GM12878 (cell line): ENCODE data around the gene ARHGEF25. TPM values are rescaled to one million over a fixed set of nuclear protein-coding genes. Genes with fewer than 3 reads are reported as not detected.
"Not testable (repeated sequence)": the region's sequence is repeated elsewhere in the genome, so short reads cannot be mapped to it uniquely, and the experiment has no call there.

Experiments
- ATAC-seq: fragments of 200-7000 bp; cut with Tn5 transposase; 3 replicates; pipeline ENCODE4 v1.9.1; 2020; ENCODE audit warnings: mild to moderate bottlenecking, moderate library complexity
- BruUV-seq: library from RNA; stranded (reverse); fragments of 400-500 nt; replicated peaks from 2 replicates; lab custom pipeline; 2021; lab: Mats Ljungman, UMichigan
- CTCF ChIA-PET: fragments of 300-600 bp; sonication (Branson Sonifier 250); formaldehyde crosslinking; extraction: SDS; loops from one replicate; lab custom pipeline; 2021; ENCODE audit warnings: inconsistent platforms; lab: Yijun Ruan, JAX
- POLR2A ChIA-PET: fragments of 350-600 bp; formaldehyde crosslinking; extraction: SDS; loops from one replicate; lab custom pipeline; 2021; ENCODE audit warnings: inconsistent platforms; lab: Charles Lee
- RAD21 ChIA-PET: fragments of 300-600 bp; sonication (Branson Sonifier 250); formaldehyde crosslinking; loops from one replicate; lab custom pipeline; 2023; ENCODE audit warnings: antibody characterized with exemption; ENCODE audit not compliant: unreplicated experiment; lab: Charles Lee
- SMC1A ChIA-PET: fragments of 300-600 bp; sonication (Branson Sonifier 250); formaldehyde crosslinking; loops from one replicate; lab custom pipeline; 2023; ENCODE audit not compliant: unreplicated experiment, uncharacterized antibody; lab: Charles Lee
- DNase-seq: peaks from one replicate; pipeline ENCODE4 v3.0.0-alpha.2; 2011; ENCODE audit warnings: low read depth, low spot score
- FAIRE-seq: peaks from 3 replicates; lab custom pipeline; 2011; peaks lifted over from hg19 to GRCh38; lab: Jason Lieb, UNC
- H2AFZ ChIP-seq: 2 replicates; pipeline ENCODE4 v1.6.0; 2011; ENCODE audit warnings: low read depth, low read length, control low read depth; ENCODE audit not compliant: control insufficient read depth
- H3K27ac ChIP-seq: 2 replicates; pipeline ENCODE4 v1.5.1; 2011; ENCODE audit warnings: control low read depth; ENCODE audit not compliant: control insufficient read depth, insufficient read depth
- H3K27me3 ChIP-seq, 2 experiments: replicated peaks in 1 of 2; 2 replicates each; pipeline versions ENCODE4 v1.6.0 to v1.6.1; 2011; ENCODE audit warnings: low read length in 1 of 2; ENCODE audit not compliant: control insufficient read depth in 2 of 2, insufficient read depth in 2 of 2
- H3K36me3 ChIP-seq, 2 experiments: 2 replicates each; pipeline ENCODE4 v1.5.1; 2011; ENCODE audit warnings: low read length in 1 of 2; ENCODE audit not compliant: control insufficient read depth in 2 of 2, insufficient read depth in 2 of 2
- H3K4me1 ChIP-seq: 2 replicates; pipeline ENCODE4 v1.6.1; 2011; ENCODE audit warnings: mild to moderate bottlenecking, low read length, moderate library complexity, mixed read lengths; ENCODE audit not compliant: control insufficient read depth, insufficient read depth
- H3K4me2 ChIP-seq: 2 replicates; pipeline ENCODE4 v1.6.0; 2011; ENCODE audit warnings: control low read depth; ENCODE audit not compliant: control insufficient read depth, insufficient read depth
- H3K4me3 ChIP-seq: fragments of 200-600 bp; sonication (generic); 2 replicates; pipeline ENCODE4 v1.5.1; 2016
- H3K79me2 ChIP-seq: 2 replicates; pipeline ENCODE4 v1.6.0; 2011; ENCODE audit warnings: low read length; ENCODE audit not compliant: control insufficient read depth, insufficient read depth
- H3K9ac ChIP-seq: 2 replicates; pipeline ENCODE4 v1.8.0; 2011; ENCODE audit warnings: low read length, control low read depth, mixed read lengths; ENCODE audit not compliant: control insufficient read depth, insufficient read depth
- H3K9me3 ChIP-seq: replicated peaks from 3 replicates; pipeline ENCODE4 v1.5.1; 2011; ENCODE audit warnings: mild to moderate bottlenecking, low read length; ENCODE audit not compliant: control insufficient read depth, insufficient read depth
- H4K20me1 ChIP-seq: 2 replicates; pipeline ENCODE4 v1.6.0; 2011; ENCODE audit not compliant: control insufficient read depth, insufficient read depth
- NFYB ChIP-seq: IDR thresholded peaks from 2 replicates; pipeline ENCODE4 v1.6.1; 2011; ENCODE audit warnings: low read depth, mild to moderate bottlenecking, low read length, improper control_type of control experiment, moderate library complexity; ENCODE audit not compliant: insufficient read depth
- WGBS: methylation state at CpG from one replicate; pipeline ENCODE4 v1.1.6; 2016; ENCODE audit warnings: low lambda C conversion rate; ENCODE audit not compliant: insufficient replicate concordance, insufficient coverage; ENCODE audit errors: missing lambda C conversion rate; 5-methylcytosine and 5-hydroxymethylcytosine counted together
- in situ Hi-C: fragments of 300-500 bp; cut with MboI; formaldehyde crosslinking; loops from 9 replicates; pipeline ENCODE4 v1.14.3; 2018; ENCODE audit warnings: mixed read lengths
- intact Hi-C: fragments of 100-400 bp; cut with micrococcal nuclease; formaldehyde crosslinking; loops from one replicate; pipeline ENCODE4 v1.14.2; 2022; ENCODE audit not compliant: unreplicated experiment
- polyA plus RNA-seq, 11 experiments: library from polyadenylated mRNA; depleted of rRNA in 4 of 11; unstranded in 6 of 11; stranded (reverse) in 5 of 11; fragments of >200 nt; fragmentation: Nextera tagmentation in 4 of 11; fragmentation: Illumina TruSeq in 1 of 11; extraction: Ambion mirVana in 4 of 11; extraction: Trizol in 1 of 11; gene quantifications; 1 replicate in 1 of 11; 2 replicates in 10 of 11; pipeline versions ENCODE4 v1.2.1 to v1.2.3, GENCODE V29; 2011 to 2016; ENCODE audit warnings: inconsistent platforms in 2 of 11, missing spikeins in 2 of 11, low read depth in 1 of 11
- total RNA-seq, 4 experiments: library from RNA; depleted of rRNA in 3 of 4; stranded (reverse); fragments of >200 nt in 3 of 4; fragmentation: Illumina TruSeq in 1 of 4; extraction: Trizol in 1 of 4; gene quantifications; 2 replicates each; pipeline versions ENCODE4 v1.2.1 to v1.2.3, GENCODE V29; 2013 to 2021
- TF ChIP-seq, protein P1 (sequence below): IDR thresholded peaks from 2 replicates; pipeline ENCODE4 v1.6.1; 2011; ENCODE audit warnings: borderline replicate concordance, low read depth, mild to moderate bottlenecking, moderate library complexity, low read length; ENCODE audit not compliant: insufficient read depth, poor library complexity, severe bottlenecking

The ARHGEF25 gene
- total and polyA plus RNA-seq, 10 of the 15 experiments (the other 5 are each of a cell fraction or from before 2014, with no cell fraction given) = 0.08 to 4.5 (median 1.2) TPM; not detected in 3

DNA sequence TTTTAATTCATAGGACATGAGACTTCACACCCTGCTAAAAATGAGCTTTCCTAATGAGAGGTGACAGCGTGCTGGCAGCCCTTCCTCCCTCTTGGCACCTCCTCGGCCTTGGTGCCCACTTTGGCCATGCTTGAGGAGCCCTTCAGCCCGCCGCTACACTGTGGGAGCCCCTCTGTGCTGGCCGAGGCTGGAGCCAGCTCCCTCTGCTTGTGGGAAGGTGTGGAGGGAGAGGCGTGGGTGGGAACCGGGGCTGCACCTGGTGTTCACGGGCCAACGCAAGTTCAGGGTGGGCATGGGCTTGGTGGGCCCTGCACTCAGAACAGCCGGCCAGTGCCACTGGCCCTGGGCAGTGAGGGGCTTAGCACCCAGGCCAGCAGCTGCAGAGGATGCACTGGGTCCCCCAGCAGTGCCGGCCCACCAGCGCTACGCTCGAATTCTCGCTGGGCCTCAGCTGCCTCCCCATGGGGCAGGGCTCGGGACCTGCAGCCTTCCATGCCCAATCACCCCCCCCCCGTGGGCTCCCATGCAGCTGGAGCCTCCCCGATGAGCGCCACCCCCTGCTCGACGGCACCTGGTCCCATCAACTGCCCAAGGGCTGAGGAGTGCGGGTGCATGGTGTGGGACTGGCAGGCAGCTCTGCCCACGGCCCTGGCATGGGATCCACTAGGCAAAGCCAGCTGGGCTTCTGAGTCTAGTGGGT lies 44.5 kb downstream of the ARHGEF25 start:
- Histone ChIP-seq H3K4me2 (no peak overlapping the region), H3K79me2 (no peaks in the 10 kb centered on the region)
- TF ChIP-seq, protein P1, sequence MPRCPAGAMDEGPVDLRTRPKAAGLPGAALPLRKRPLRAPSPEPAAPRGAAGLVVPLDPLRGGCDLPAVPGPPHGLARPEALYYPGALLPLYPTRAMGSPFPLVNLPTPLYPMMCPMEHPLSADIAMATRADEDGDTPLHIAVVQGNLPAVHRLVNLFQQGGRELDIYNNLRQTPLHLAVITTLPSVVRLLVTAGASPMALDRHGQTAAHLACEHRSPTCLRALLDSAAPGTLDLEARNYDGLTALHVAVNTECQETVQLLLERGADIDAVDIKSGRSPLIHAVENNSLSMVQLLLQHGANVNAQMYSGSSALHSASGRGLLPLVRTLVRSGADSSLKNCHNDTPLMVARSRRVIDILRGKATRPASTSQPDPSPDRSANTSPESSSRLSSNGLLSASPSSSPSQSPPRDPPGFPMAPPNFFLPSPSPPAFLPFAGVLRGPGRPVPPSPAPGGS = no peak
- no peak for TF ChIP-seq NFYB
- TF ChIP-seq, all 136 proteins: peak for 0
- no peaks in the 10 kb centered on the region; the same call in 2 of the 3 replicates for H3K9me3 ChIP-seq
- no peak overlapping the region for H3K9ac ChIP-seq
- FAIRE-seq (no peak), ATAC-seq (no peak), DNase-seq (no peak)
- H3K36me3 ChIP-seq = no peaks in the 10 kb centered on the region
- intact Hi-C loops (no loop called here), in situ Hi-C loops (no loop called here)
- ChIA-PET SMC1A (interaction anchor here (1.6 kb wide), 1 partner anchor 11 kb away, joined by 4 read pairs; no protein-coding TSS in a partner anchor), CTCF (interaction anchor here (0.6 to 1.7 kb wide), 5 partner anchors 16 to 249 kb away, joined by 3 to 6 read pairs (median 4); no protein-coding TSS in a partner anchor), RAD21 (interaction anchor here (0.9 kb wide), 1 partner anchor 72 kb away, joined by 3 read pairs; no protein-coding TSS in a partner anchor), POLR2A (no interaction called here)
- no peaks in the 10 kb centered on the region for H4K20me1 ChIP-seq
- no TSS peak for BruUV-seq
- WGBS = 40% methylated on average over 22 of the region's 23 CpGs
- no peak overlapping the region for H3K4me3 ChIP-seq
- no peaks in the 10 kb centered on the region for H3K27me3 ChIP-seq
- H2AFZ ChIP-seq = no peak overlapping the region
- no peaks in the 10 kb centered on the region for H3K4me1 ChIP-seq
- H3K27ac ChIP-seq = no peak overlapping the region

GRCh38 chr12:57656408-57656807 lies 45.2 kb downstream of the ARHGEF25 start:
- H3K4me1 ChIP-seq, in situ Hi-C loops, ATAC-seq, H3K27ac ChIP-seq, H3K4me3 ChIP-seq, H3K36me3 ChIP-seq, H3K4me2 ChIP-seq, FAIRE-seq, intact Hi-C loops, H3K79me2 ChIP-seq, H2AFZ ChIP-seq, H3K9me3 ChIP-seq, DNase-seq, H3K9ac ChIP-seq, BruUV-seq, H4K20me1 ChIP-seq, H3K27me3 ChIP-seq: not testable (repeated sequence)
- ChIA-PET RAD21 (interaction anchor here (0.9 kb wide), 1 partner anchor 73 kb away, joined by 3 read pairs; no protein-coding TSS in a partner anchor), SMC1A (interaction anchor here (1.6 kb wide), 1 partner anchor 11 kb away, joined by 4 read pairs; no protein-coding TSS in a partner anchor), CTCF (interaction anchor here (0.6 to 1.7 kb wide), 3 partner anchors 15 to 73 kb away, joined by 3 to 6 read pairs (median 4); no protein-coding TSS in a partner anchor), POLR2A (interaction anchor here (0.6 kb wide), 1 partner anchor 354 kb away, joined by 3 read pairs; no protein-coding TSS in a partner anchor)
- peak; percentile 53; the same call in 1 of the 2 replicates for TF ChIP-seq NFYB
- WGBS = 56% methylated on average over 4 of the region's 4 CpGs
